HG03045 (cell line): ENCODE results near the gene PCBP4.
"Not testable (repeated sequence)": the region's sequence is repeated elsewhere in the genome, so short reads cannot be mapped to it uniquely, and the experiment has no call there.

Experiments
- ATAC-seq: cut with Tn5 transposase; IDR thresholded peaks from one replicate; pipeline ENCODE4 v1.9.1; 2021; ENCODE audit warnings: mild to moderate bottlenecking, moderate library complexity; ENCODE audit not compliant: unreplicated experiment

The PCBP4 gene

DNA sequence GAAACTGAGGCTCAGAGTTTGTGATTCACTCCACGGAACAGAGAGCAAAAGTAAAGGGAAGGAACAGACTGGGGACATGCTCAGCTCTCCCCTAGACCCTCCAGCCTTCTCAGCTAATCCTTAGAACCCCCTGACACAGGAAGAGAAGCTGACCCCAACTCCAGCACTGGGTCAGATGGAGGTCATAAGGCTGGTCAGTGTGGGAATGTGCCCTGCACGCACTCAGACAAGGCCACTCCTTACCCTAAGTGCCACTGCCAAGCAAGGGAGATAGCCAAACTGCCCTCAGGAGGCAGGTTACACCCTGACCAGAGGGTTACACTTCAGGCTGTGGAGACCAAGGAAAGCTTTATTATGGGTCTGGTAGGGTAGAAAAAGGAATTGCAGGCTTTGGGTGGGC lies 27.3 kb upstream of the PCBP4 start:
- no peak for ATAC-seq

- ATAC-seq = not testable (repeated sequence)
Observed at GRCh38 chr3:51993657-51994056, 26.4 kb upstream of the PCBP4 start.

- no peak for ATAC-seq
Observed at GRCh38 chr3:51992017-51992682, 24.9 kb upstream of the PCBP4 start.

GRCh38 chr3:51990501-51990971 lies 23.3 kb upstream of the PCBP4 start:
- ATAC-seq = not testable (repeated sequence)

DNA sequence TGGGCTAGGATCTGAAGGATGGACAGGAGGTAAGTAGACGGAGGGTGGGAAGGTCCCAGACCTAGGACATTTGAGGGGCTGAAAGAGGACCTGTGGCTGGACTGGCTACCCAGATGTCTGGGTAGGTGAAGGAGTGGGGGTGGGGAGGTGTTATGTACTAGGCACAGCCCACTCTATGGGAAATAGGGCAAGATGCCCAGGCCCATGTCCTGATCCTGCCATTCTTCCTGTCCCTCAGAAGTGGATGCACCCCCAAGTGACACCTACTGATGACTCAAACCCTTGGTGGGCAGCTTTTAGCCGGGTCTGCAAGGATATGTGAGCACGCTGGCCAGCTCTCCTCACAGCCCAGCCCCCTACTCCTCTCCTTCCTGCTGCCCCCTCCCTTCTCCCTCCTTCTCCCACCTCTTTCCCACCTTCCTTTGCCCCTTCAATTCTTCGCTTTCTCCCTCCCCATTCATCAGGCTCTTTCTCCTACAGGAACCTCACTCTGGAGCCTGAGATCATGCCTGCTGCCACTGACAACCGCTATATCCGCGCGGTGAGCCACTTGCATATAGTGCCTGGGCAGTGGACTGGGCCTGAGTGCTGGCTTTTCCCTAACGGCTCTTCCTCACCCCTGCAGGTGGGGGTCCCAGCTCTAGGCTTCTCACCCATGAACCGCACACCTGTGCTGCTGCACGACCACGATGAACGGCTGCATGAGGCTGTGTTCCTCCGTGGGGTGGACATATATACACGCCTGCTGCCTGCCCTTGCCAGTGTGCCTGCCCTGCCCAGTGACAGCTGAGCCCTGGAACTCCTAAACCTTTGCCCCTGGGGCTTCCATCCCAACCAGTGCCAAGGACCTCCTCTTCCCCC lies 21.3 kb upstream of the PCBP4 start:
- ATAC-seq = no peak

GRCh38 chr3:51987568-51987967 lies 20.3 kb upstream of the PCBP4 start:
- no peak for ATAC-seq

DNA sequence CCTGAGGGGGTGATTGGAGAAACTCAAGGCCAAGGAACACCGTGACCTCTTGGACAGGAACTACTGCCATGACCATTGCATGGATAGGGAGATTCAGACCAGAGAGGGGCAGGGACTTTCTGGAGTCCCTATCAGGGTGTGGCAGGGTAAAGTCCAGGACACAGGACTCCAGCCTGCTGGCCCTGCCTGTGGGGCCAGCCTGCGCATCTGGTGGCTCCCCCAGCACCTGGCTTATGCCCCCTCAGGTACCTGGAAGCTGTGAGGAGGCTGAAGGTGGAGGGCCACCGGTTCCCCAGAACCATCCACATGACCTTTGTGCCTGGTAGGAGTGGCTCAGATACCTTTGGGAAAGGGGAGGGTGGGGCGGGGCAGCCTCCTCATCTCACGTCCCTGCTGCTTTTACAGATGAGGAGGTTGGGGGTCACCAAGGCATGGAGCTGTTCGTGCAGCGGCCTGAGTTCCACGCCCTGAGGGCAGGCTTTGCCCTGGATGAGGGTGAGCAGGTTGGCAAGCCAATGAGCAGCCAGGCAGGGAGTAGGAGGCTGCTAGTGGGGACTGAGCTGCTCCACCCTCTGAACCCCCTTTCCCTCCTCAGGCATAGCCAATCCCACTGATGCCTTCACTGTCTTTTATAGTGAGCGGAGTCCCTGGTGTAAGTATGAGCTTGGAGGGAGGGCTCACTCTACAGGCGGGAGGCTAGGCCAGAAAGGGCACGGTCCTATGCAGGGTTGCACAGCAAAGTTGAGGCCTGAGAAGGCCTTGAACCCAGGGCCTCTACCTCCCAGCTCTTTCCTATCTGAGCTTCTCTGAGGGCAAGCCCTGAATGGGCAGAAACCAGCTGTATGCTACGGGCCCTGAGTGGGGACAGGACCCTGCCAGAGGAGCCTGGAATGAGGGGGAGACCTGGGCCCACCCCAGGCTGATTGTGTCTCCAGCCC lies 19.0 kb upstream of the PCBP4 start:
- ATAC-seq = no peak

GRCh38 chr3:51985063-51985462 lies 17.8 kb upstream of the PCBP4 start:
- no peak for ATAC-seq

- no peak for ATAC-seq
Observed at GRCh38 chr3:51984269-51984647, 17.0 kb upstream of the PCBP4 start.

- no peak for ATAC-seq
Observed at GRCh38 chr3:51983578-51984268, 16.5 kb upstream of the PCBP4 start.

DNA sequence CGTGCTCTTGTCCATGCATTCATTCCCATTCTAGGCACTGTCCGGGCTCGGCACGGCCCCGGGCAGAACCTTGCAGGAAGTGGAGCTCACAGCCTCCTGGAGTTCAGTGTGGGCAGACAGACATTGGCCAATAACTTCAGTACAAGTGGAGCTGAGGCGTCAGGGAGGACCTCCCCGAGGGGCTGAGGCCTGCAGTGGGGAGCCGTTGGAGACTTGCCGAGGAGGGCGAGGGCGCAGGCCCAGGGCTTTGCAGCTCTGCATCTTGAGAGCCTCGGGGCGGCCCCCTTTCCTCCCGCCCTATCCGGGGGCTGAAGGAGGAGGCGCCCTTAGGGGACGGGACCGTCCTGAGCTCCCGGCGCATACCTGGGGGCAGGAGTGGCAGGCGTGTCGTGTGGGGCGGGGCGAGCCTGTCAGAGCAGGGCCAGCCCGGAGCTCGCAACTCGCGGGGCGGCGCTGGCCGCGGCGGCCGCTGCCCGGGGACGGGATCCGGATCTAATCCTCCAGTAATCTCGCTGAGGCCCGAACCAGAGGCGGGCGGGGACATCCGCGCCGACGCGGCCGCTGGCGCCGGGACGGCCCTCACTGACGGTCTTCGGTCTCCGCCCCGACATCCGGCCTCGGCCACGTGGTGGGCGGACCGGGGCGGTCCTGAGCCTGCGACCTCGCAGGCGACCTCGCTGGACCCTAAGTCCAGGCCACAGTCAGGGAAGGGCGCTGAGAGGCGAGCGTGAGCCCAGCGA lies 15.8 kb upstream of the PCBP4 start, which contains the start of gene ACY1:
TSS of gene ACY1 (plus strand) at position 698 of the 740 bp plus-strand sequence. CDS start 530 bp downstream, outside the sequence.
- ATAC-seq = peak; percentile 77

- peak; percentile 26 for ATAC-seq
Observed at GRCh38 chr3:51982352-51982837, 15.1 kb upstream of the PCBP4 start.

DNA sequence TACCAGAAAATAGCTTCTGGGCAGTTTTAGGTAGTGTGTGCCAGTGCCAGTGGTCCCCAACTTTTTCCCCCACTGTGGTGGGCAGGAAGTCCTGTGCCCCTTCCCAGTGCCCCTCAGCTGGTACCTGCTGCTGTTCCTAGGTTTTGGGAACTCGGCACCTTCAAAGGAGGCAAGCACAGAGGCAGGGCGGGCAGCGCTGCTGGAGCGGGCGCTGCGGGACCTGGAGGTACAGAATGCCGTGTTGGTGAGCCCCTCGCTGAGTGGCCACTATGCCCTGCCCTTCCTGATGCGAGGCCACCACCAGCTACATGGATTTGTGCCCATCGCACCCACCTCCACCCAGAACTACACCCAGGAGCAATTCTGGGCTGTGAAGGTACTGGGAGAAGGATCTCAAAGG lies 13.0 kb upstream of the PCBP4 start:
- no peak for ATAC-seq

GRCh38 chr3:51978143-51978502 lies 10.9 kb upstream of the PCBP4 start:
- ATAC-seq = no peak

- no peak for ATAC-seq
Observed at GRCh38 chr3:51977446-51978142, 10.3 kb upstream of the PCBP4 start.

DNA sequence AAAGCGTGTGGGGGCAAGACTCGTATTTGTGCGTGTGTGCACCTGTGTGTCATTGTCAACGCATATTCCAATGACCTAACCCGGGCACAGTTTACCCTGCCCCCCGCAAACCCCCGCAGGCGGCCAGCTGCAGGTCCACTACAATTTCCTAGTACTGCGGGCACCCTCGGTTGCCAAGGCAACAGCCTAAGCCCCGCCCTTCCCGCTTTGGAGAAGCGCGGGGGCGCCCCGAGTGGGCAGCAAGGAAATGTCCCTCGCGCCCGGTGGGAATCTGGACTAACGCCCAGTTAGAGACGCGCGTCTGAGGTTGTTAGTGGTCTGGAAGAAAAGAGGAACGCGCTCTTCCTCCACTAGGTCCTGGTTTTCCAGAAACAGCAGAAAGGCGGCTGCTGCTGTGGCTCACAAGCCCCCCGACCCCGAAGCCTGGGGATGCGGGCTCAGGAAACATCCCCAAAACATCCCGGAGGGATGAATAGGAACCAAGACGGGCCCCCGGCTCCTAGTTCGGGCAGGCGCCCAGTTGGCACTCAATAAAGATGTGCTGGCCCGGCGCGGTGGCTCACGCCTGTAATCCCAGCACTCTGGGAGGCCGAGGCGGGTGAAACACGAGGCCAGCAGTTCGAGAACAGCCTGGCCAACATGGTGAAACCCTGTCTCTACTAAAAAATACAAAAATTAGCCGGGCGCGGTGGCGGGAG lies 8.7 kb upstream of the PCBP4 start:
- no peak for ATAC-seq

DNA sequence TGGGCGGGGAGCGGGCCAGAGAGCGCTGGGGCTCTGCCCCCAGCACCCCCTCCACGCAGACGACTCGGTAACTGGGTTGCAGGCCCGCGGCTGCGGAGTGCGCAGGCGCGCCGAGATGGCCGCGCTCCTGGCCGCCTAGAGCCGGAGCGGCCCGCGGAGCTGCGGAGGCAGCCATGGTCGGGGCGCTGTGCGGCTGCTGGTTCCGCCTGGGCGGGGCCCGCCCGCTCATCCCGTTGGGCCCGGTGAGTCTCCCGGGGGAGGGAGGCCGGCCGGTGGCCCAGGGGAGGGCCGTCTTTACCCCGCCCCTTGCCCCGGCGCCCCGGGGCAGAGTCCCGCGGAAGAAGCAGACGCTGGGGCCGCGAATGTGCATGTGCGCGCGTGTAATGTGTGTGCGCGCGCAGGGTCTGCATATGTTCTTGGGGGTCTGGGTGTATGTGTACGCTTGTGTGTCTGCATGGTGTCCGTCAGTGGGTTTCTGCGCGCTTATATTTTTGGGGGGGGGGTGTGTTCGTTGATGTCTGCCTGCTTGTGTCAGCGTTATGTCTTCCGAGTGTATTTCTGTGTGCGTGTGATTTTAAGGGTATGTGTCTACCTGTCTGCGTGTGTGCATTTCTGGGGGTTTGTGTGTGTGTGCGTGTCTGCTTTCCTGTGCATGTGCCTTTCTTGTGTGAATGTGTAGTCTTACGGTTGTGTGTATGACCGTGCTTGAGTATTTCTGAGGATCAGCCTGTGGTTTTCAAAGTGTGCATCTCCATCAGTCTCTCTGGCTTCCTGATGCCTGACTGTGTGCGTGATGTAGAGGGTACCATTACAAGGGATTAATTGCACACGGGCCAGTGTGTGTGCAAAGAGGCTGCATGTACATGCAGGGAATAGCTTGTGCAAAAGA lies 8.0 kb upstream of the PCBP4 start, which contains the start of gene ABHD14A:
TSS of gene ABHD14A (plus strand) at position 102 of the 889 bp plus-strand sequence. CDS start at position 174, 72 bp downstream.
- ATAC-seq = peak; percentile 51
